Measurements from ENCODE around the gene GTF2B. TPM values are rescaled to one million over a fixed set of nuclear protein-coding genes. Genes with fewer than 3 reads are reported as not detected.
"Not testable (repeated sequence)": the region's sequence is repeated elsewhere in the genome, so short reads cannot be mapped to it uniquely, and the experiment has no call there.

The GTF2B gene
- total RNA-seq (10 to 100 TPM; 20.9 to 24.7 TPM), polyA plus RNA-seq (10 to 100 TPM; 26.9 to 27.7 TPM)
- long read RNA-seq, donor 1, transcript GTF2B-201 (7 exons, 1,351 nt) = major isoform, 98 of 108 reads
- long read RNA-seq, donor 1, partial matches to known transcripts = 4 of 108 reads
- long read RNA-seq, donor 1, other reads (novel, unspliced or antisense) = 6 of 108 reads
- long read RNA-seq, donor 2, transcript GTF2B-201 (7 exons, 1,351 nt) = major isoform, 11 of 14 reads
- long read RNA-seq, donor 2, partial matches to known transcripts = 1 of 14 reads
- long read RNA-seq, donor 2, other reads (novel, unspliced or antisense) = 2 of 14 reads

- intact Hi-C loops (cut with DNase I) = loop anchor here in 1 of 2 donors (5.0 kb wide), 1 partner anchor 209 kb away; the partner anchor contains the start of gene PKN2
- peak within 1 kb of the TSS; percentile 20 to 81 for H3K27ac ChIP-seq (ENCODE audit: low read depth in 1 of 2, low read length in 2 of 2)
- no peaks in the 10 kb centered on the region for H3K36me3 ChIP-seq (ENCODE audit: control insufficient read depth in 1 of 2, insufficient read depth in 2 of 2, low read length in 1 of 2)
- 0% methylated on average over 47 of the region's 47 CpGs for WGBS, 2 donors
- peak within 1 kb of the TSS; percentile 77 to 99 for H3K4me3 ChIP-seq (ENCODE audit: low read length in 2 of 2)
- H3K4me1 ChIP-seq (ENCODE audit: control insufficient read depth in 1 of 2, insufficient read depth in 2 of 2, low read length in 2 of 2) = peaks cover 0 to 7% of the 10 kb centered on the region in 2 donors
- peak; percentile 96 for ATAC-seq (ENCODE audit: low FRiP score)
- no peaks in the 10 kb centered on the region for H3K9me3 ChIP-seq (ENCODE audit: control insufficient read depth, low read length)
- peak; percentile 95 to 96 for DNase-seq
- H3K27me3 ChIP-seq (ENCODE audit: control insufficient read depth in 1 of 2, insufficient read depth in 2 of 2, low read length in 1 of 2) = no peaks in the 10 kb centered on the region
Observed at GRCh38 chr1:88891318-88891950, at the start of gene GTF2B. GTF2B (minus strand) TSS chr1:88891567; CDS start chr1:88891499, 68 bp downstream.

- DNase-seq; ATAC-seq (ENCODE audit: low FRiP score); intact Hi-C loops (cut with DNase I); H3K9me3 ChIP-seq (ENCODE audit: control insufficient read depth, low read length); H3K27ac ChIP-seq (ENCODE audit: low read depth in 1 of 2, low read length in 2 of 2); H3K4me3 ChIP-seq (ENCODE audit: low read length in 2 of 2); H3K36me3 ChIP-seq (ENCODE audit: control insufficient read depth in 1 of 2, insufficient read depth in 2 of 2, low read length in 1 of 2); H3K27me3 ChIP-seq (ENCODE audit: control insufficient read depth in 1 of 2, insufficient read depth in 2 of 2, low read length in 1 of 2); H3K4me1 ChIP-seq (ENCODE audit: control insufficient read depth in 1 of 2, insufficient read depth in 2 of 2, low read length in 2 of 2): not testable (repeated sequence)
- WGBS, 2 donors = 97% methylated on average over 1 of the region's 1 CpG
Observed at GRCh38 chr1:88938528-88938927, 47.2 kb upstream of the GTF2B start.

GRCh38 chr1:88936760-88937342 lies 45.5 kb upstream of the GTF2B start:
- Histone ChIP-seq H3K9me3 (ENCODE audit: control insufficient read depth, low read length) (no peaks in the 10 kb centered on the region), H3K36me3 (ENCODE audit: control insufficient read depth in 1 of 2, insufficient read depth in 2 of 2, low read length in 1 of 2) (peaks cover 6% of the 10 kb centered on the region in 2 donors), H3K4me1 (ENCODE audit: control insufficient read depth in 1 of 2, insufficient read depth in 2 of 2, low read length in 2 of 2) (no peaks in the 10 kb centered on the region), H3K27ac (ENCODE audit: low read depth in 1 of 2, low read length in 2 of 2) (no peak overlapping the region), H3K27me3 (ENCODE audit: control insufficient read depth in 1 of 2, insufficient read depth in 2 of 2, low read length in 1 of 2) (no peaks in the 10 kb centered on the region), H3K4me3 (ENCODE audit: low read length in 2 of 2) (no peak overlapping the region)
- intact Hi-C loops (cut with DNase I) = no loop called here
- DNase-seq (no peak), ATAC-seq (ENCODE audit: low FRiP score) (no peak)
- 84% methylated on average over 4 of the region's 4 CpGs for WGBS, 2 donors

GRCh38 chr1:88936223-88936523 lies 44.8 kb upstream of the GTF2B start:
- H3K4me1 ChIP-seq (ENCODE audit: control insufficient read depth in 1 of 2, insufficient read depth in 2 of 2, low read length in 2 of 2) = no peaks in the 10 kb centered on the region
- intact Hi-C loops (cut with DNase I) = no loop called here
- peaks cover 6% of the 10 kb centered on the region in 2 donors for H3K36me3 ChIP-seq (ENCODE audit: control insufficient read depth in 1 of 2, insufficient read depth in 2 of 2, low read length in 1 of 2)
- ATAC-seq (ENCODE audit: low FRiP score) = no peak
- no peak overlapping the region for H3K4me3 ChIP-seq (ENCODE audit: low read length in 2 of 2)
- H3K9me3 ChIP-seq (ENCODE audit: control insufficient read depth, low read length) = no peaks in the 10 kb centered on the region
- no peak for DNase-seq
- no peak overlapping the region for H3K27ac ChIP-seq (ENCODE audit: low read depth in 1 of 2, low read length in 2 of 2)
- no peaks in the 10 kb centered on the region for H3K27me3 ChIP-seq (ENCODE audit: control insufficient read depth in 1 of 2, insufficient read depth in 2 of 2, low read length in 1 of 2)

GRCh38 chr1:88935522-88936222 lies 44.3 kb upstream of the GTF2B start:
- WGBS, 2 donors = 69 to 71% methylated on average over 5 of the region's 5 CpGs
- Histone ChIP-seq H3K9me3 (ENCODE audit: control insufficient read depth, low read length) (no peaks in the 10 kb centered on the region), H3K4me3 (ENCODE audit: low read length in 2 of 2) (no peak overlapping the region), H3K27ac (ENCODE audit: low read depth in 1 of 2, low read length in 2 of 2) (no peak overlapping the region), H3K4me1 (ENCODE audit: control insufficient read depth in 1 of 2, insufficient read depth in 2 of 2, low read length in 2 of 2) (no peaks in the 10 kb centered on the region), H3K27me3 (ENCODE audit: control insufficient read depth in 1 of 2, insufficient read depth in 2 of 2, low read length in 1 of 2) (no peaks in the 10 kb centered on the region), H3K36me3 (ENCODE audit: control insufficient read depth in 1 of 2, insufficient read depth in 2 of 2, low read length in 1 of 2) (peaks cover 6% of the 10 kb centered on the region in 2 donors)
- ATAC-seq (ENCODE audit: low FRiP score) = no peak
- DNase-seq = no peak
- intact Hi-C loops (cut with DNase I) = no loop called here

DNA sequence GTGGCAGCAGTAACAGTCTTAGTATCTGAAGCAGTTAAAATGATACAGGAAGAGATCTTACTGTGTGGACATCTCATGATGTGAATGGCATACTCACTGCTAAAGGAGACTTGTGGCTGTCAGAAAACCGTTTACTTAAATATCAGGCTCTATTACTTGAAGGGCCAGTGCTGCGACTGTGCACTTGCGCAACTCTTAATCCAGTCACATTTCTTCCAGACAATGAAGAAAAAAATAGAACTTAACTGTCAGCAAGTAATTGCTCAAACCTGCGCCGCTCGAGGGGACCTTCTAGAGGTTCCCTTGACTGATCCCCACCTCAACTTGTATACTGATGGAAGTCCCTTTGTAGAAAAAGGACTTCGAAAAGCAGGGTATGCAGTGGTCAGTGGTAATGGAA lies 38.8 kb upstream of the GTF2B start:
- H3K9me3 ChIP-seq (ENCODE audit: control insufficient read depth, low read length); H3K27me3 ChIP-seq (ENCODE audit: control insufficient read depth in 1 of 2, insufficient read depth in 2 of 2, low read length in 1 of 2); intact Hi-C loops (cut with DNase I); H3K36me3 ChIP-seq (ENCODE audit: control insufficient read depth in 1 of 2, insufficient read depth in 2 of 2, low read length in 1 of 2); H3K27ac ChIP-seq (ENCODE audit: low read depth in 1 of 2, low read length in 2 of 2); DNase-seq; ATAC-seq (ENCODE audit: low FRiP score); H3K4me1 ChIP-seq (ENCODE audit: control insufficient read depth in 1 of 2, insufficient read depth in 2 of 2, low read length in 2 of 2); H3K4me3 ChIP-seq (ENCODE audit: low read length in 2 of 2): not testable (repeated sequence)
- WGBS, 2 donors = 94 to 95% methylated on average over 7 of the region's 7 CpGs

- 95 to 100% methylated on average over 2 of the region's 2 CpGs for WGBS, 2 donors
- H3K9me3 ChIP-seq (ENCODE audit: control insufficient read depth, low read length) = peaks cover 2% of the 10 kb centered on the region
- no peak overlapping the region for H3K27ac ChIP-seq (ENCODE audit: low read depth in 1 of 2, low read length in 2 of 2)
- no peak for DNase-seq
- ATAC-seq (ENCODE audit: low FRiP score) = no peak
- H3K27me3 ChIP-seq (ENCODE audit: control insufficient read depth in 1 of 2, insufficient read depth in 2 of 2, low read length in 1 of 2) = no peaks in the 10 kb centered on the region
- H3K4me1 ChIP-seq (ENCODE audit: control insufficient read depth in 1 of 2, insufficient read depth in 2 of 2, low read length in 2 of 2) = no peaks in the 10 kb centered on the region
- H3K4me3 ChIP-seq (ENCODE audit: low read length in 2 of 2) = no peak overlapping the region
- intact Hi-C loops (cut with DNase I) = no loop called here
- H3K36me3 ChIP-seq (ENCODE audit: control insufficient read depth in 1 of 2, insufficient read depth in 2 of 2, low read length in 1 of 2) = peaks cover 0 to 2% of the 10 kb centered on the region in 2 donors
Observed at GRCh38 chr1:88923224-88923623, 31.9 kb upstream of the GTF2B start.

GRCh38 chr1:88922214-88922613 lies 30.8 kb upstream of the GTF2B start:
- intact Hi-C loops (cut with DNase I) = no loop called here
- H3K4me1 ChIP-seq (ENCODE audit: control insufficient read depth in 1 of 2, insufficient read depth in 2 of 2, low read length in 2 of 2) = no peaks in the 10 kb centered on the region
- H3K36me3 ChIP-seq (ENCODE audit: control insufficient read depth in 1 of 2, insufficient read depth in 2 of 2, low read length in 1 of 2) = peaks cover 0 to 2% of the 10 kb centered on the region in 2 donors
- H3K27ac ChIP-seq (ENCODE audit: low read depth in 1 of 2, low read length in 2 of 2) = no peak overlapping the region
- H3K9me3 ChIP-seq (ENCODE audit: control insufficient read depth, low read length) = peaks cover 2% of the 10 kb centered on the region
- DNase-seq (no peak), ATAC-seq (ENCODE audit: low FRiP score) (no peak)
- 88 to 93% methylated on average over 3 of the region's 3 CpGs for WGBS, 2 donors
- H3K4me3 ChIP-seq (ENCODE audit: low read length in 2 of 2) = no peak overlapping the region
- H3K27me3 ChIP-seq (ENCODE audit: control insufficient read depth in 1 of 2, insufficient read depth in 2 of 2, low read length in 1 of 2) = no peaks in the 10 kb centered on the region
